Measurements from ENCODE around the gene TANGO2. TPM values are rescaled to one million over a fixed set of nuclear protein-coding genes. Genes with fewer than 3 reads are reported as not detected.
A peak's percentile ranks its signal among the peaks of the same experiment; 100 is the strongest.

The TANGO2 gene
- total and polyA plus RNA-seq, 7 experiments from 2014 or later = 20.0 to 43.1 (median 38.6) TPM

DNA sequence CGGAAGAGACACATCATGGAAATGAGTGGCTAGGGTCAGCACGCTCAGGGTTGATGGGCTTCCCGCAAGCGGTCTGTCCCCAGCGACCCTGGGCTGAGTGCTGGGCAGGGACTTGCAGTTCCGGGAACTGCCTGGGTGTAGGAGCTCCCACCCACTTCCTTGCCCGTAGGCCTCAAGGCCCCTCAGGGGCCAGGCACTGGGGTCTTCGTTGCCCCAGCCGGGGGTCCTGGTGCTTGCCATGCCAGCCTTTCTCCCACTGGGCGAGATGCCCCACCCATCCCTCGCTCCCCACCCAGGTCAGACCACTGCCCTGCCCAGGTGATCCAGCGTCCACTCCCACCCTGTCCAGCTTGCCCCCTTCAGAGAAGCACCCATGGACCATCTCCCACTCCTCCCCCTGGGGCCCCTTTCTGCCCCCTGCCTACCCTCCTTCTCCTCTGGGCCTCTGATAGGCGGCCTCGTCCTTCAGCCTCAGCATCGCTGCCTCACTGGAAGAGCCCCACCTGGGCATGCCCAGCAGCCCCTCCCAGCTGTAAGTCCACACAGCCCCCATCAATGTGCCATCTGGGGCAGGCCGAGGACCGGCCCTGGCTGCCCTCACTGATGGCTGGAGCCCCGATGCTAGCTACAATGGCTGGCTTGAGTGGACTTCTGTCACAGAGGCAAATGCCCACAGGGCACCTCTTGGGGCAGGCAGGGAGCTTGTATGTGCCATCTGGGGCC is 41.3 kb downstream of the TANGO2 start:
- no peaks in the 10 kb centered on the region for H3K27me3 Mint-ChIP-seq
- H3K9me3 Mint-ChIP-seq = no peaks in the 10 kb centered on the region
- no peak overlapping the region for H3K4me3 Mint-ChIP-seq
- DNase-seq = no peak
- no peak overlapping the region for H3K27ac Mint-ChIP-seq
- Histone ChIP-seq H3K27me3 (ENCODE audit: control insufficient read depth in 2 of 2, insufficient read depth in 2 of 2, low read length in 2 of 2) (no peaks in the 10 kb centered on the region), H3K27ac (ENCODE audit: low read depth, low read length) (no peak overlapping the region), H3K4me3 (ENCODE audit: low read length) (no peak overlapping the region), H3K36me3 (ENCODE audit: control insufficient read depth in 2 of 3, insufficient read depth in 3 of 3, low read length in 3 of 3) (peaks cover 0 to 65% (median 4%) of the 10 kb centered on the region in 3 experiments), H3K9me3 (ENCODE audit: control insufficient read depth in 2 of 3, low read length in 3 of 3) (no peaks in the 10 kb centered on the region), H3K4me1 (ENCODE audit: control insufficient read depth in 2 of 2, insufficient read depth in 2 of 2, low read length in 2 of 2) (no peaks in the 10 kb centered on the region)
- intact Hi-C loops (cut with micrococcal nuclease) = no loop called here
- ATAC-seq = no peak
- ChIA-PET POLR2A (interaction anchor here (0.6 kb wide), 1 partner anchor 14 kb away, joined by 4 read pairs; no protein-coding TSS in a partner anchor), CTCF (no interaction called here)
- H3K4me1 Mint-ChIP-seq = peaks cover 0 to 15% (median 6%) of the 10 kb centered on the region in 7 donors
- H3K36me3 Mint-ChIP-seq = peaks cover 4 to 19% (median 9%) of the 10 kb centered on the region in 5 donors

DNA sequence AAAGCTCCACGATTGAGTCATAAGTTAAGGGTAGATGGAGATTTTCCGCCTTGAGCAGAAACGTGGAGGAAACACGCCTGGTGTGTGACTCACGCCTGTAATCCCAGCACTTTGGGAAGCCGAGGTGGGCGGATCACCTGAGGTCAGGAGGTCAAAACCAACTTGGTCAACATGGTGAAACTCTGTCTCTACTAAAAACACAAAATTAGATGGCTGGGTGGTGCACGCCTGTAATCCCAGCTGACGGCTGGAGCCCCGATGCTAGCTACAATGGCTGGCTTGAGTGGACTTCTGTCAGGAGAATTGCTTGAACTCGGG is 41.8 kb downstream of the TANGO2 start:
- Histone ChIP-seq H3K27me3 (ENCODE audit: control insufficient read depth in 2 of 2, insufficient read depth in 2 of 2, low read length in 2 of 2) (no peaks in the 10 kb centered on the region), H3K4me3 (ENCODE audit: low read length) (no peak overlapping the region), H3K9me3 (ENCODE audit: control insufficient read depth in 2 of 3, low read length in 3 of 3) (no peaks in the 10 kb centered on the region), H3K27ac (ENCODE audit: low read depth, low read length) (no peak overlapping the region), H3K36me3 (ENCODE audit: control insufficient read depth in 2 of 3, insufficient read depth in 3 of 3, low read length in 3 of 3) (peaks cover 0 to 60% (median 4%) of the 10 kb centered on the region in 3 experiments), H3K4me1 (ENCODE audit: control insufficient read depth in 2 of 2, insufficient read depth in 2 of 2, low read length in 2 of 2) (no peaks in the 10 kb centered on the region)
- ChIA-PET POLR2A (no interaction called here), CTCF (no interaction called here)
- H3K27me3 Mint-ChIP-seq = no peaks in the 10 kb centered on the region
- H3K4me3 Mint-ChIP-seq = no peak overlapping the region
- no peak overlapping the region for H3K27ac Mint-ChIP-seq
- peaks cover 0 to 15% (median 6%) of the 10 kb centered on the region in 7 donors for H3K4me1 Mint-ChIP-seq
- ATAC-seq = no peak
- H3K9me3 Mint-ChIP-seq = no peaks in the 10 kb centered on the region
- H3K36me3 Mint-ChIP-seq = peaks cover 4 to 18% (median 9%) of the 10 kb centered on the region in 5 donors
- intact Hi-C loops (cut with micrococcal nuclease) = no loop called here
- no peak for DNase-seq

DNA sequence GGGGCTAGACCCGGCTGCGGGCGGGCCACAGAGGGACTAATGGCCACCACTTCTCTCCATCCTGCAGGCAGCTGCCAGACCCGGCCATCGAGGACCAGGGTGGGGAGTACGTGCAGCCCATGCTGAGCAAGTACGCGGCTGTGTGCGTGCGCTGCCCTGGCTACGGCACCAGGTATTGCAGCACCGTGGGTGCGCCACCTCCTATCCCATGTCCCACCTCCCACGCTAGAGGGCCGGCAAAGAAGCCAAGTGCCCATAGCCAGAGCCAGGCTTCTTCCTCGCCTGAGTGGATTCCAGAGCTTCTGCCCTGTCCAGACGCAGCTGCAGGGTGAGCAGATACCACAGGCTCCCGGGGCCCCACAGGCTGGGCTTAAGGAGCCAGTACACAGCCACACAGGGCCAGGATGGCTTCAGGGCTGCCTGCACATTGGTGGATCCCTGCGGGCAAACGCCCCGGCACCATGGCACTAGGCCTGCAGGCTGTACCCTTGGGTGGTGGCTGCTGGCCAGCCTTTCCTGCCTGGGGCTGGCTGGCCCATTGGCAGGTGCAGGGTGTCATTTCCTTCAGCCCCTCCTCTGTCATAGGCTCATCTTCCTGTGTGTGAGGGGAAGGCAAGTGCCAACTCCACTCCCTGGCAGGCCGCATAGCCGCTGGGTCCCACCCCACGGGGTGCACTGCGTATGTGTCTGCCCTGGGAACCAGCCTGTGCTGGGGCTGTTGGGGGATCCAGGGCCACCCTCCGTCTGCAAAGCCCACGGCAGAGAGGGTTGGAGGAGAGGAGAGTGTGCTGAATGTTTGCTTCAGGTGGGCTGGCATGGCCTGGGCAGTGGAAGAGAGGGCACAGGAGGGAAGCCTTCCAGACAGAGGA is 42.6 kb downstream of the TANGO2 start:
- H3K27me3 ChIP-seq (ENCODE audit: control insufficient read depth in 2 of 2, insufficient read depth in 2 of 2, low read length in 2 of 2) = no peaks in the 10 kb centered on the region
- peaks cover 0 to 55% (median 4%) of the 10 kb centered on the region in 3 experiments for H3K36me3 ChIP-seq (ENCODE audit: control insufficient read depth in 2 of 3, insufficient read depth in 3 of 3, low read length in 3 of 3)
- Mint-ChIP-seq H3K4me1 (peaks cover 0 to 11% (median 0%) of the 10 kb centered on the region in 7 donors), H3K4me3 (no peak overlapping the region), H3K27me3 (no peaks in the 10 kb centered on the region), H3K36me3 (peaks cover 0 to 12% (median 7%) of the 10 kb centered on the region in 5 donors), H3K27ac (peak overlapping the region in 1 of 9 donors; percentile 52), H3K9me3 (no peaks in the 10 kb centered on the region)
- peak; percentile 16 for ATAC-seq
- no peaks in the 10 kb centered on the region for H3K4me1 ChIP-seq (ENCODE audit: control insufficient read depth in 2 of 2, insufficient read depth in 2 of 2, low read length in 2 of 2)
- no peak overlapping the region for H3K27ac ChIP-seq (ENCODE audit: low read depth, low read length)
- POLR2A ChIA-PET = no interaction called here
- H3K4me3 ChIP-seq (ENCODE audit: low read length) = no peak overlapping the region
- DNase-seq = no peak
- intact Hi-C loops (cut with micrococcal nuclease) = no loop called here
- CTCF ChIA-PET = interaction anchor here (0.6 kb wide), 1 partner anchor 908 kb away, joined by 3 read pairs; no protein-coding TSS in a partner anchor
- H3K9me3 ChIP-seq (ENCODE audit: control insufficient read depth in 2 of 3, low read length in 3 of 3) = no peaks in the 10 kb centered on the region

DNA sequence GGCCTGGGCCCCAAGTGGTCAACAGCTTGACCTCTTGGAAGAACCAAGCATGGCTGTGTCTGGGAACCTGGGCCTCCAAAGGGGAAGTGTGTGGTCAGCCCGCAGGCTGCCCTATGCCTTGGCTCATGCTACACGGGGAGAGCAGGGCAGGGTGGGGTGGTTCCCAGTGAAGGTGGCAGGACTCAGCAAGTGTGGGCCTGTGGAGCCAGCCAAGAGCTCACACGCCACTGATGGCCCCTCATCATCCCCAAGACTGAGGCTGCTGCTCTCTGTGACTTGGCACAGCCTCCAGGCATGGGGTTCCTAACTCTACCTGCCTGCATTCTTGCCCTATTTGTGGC is 43.2 kb downstream of the TANGO2 start:
- Histone ChIP-seq H3K27me3 (ENCODE audit: control insufficient read depth in 2 of 2, insufficient read depth in 2 of 2, low read length in 2 of 2) (no peaks in the 10 kb centered on the region), H3K9me3 (ENCODE audit: control insufficient read depth in 2 of 3, low read length in 3 of 3) (no peaks in the 10 kb centered on the region), H3K36me3 (ENCODE audit: control insufficient read depth in 2 of 3, insufficient read depth in 3 of 3, low read length in 3 of 3) (peaks cover 0 to 49% (median 4%) of the 10 kb centered on the region in 3 experiments), H3K4me3 (ENCODE audit: low read length) (no peak overlapping the region), H3K4me1 (ENCODE audit: control insufficient read depth in 2 of 2, insufficient read depth in 2 of 2, low read length in 2 of 2) (no peaks in the 10 kb centered on the region), H3K27ac (ENCODE audit: low read depth, low read length) (no peak overlapping the region)
- no peaks in the 10 kb centered on the region for H3K9me3 Mint-ChIP-seq
- ATAC-seq (no peak), DNase-seq (no peak)
- ChIA-PET CTCF (interaction anchor here (0.6 kb wide), 1 partner anchor 907 kb away, joined by 3 read pairs; no protein-coding TSS in a partner anchor), POLR2A (no interaction called here)
- H3K27ac Mint-ChIP-seq = no peak overlapping the region
- H3K4me1 Mint-ChIP-seq = peaks cover 0 to 7% (median under 1%) of the 10 kb centered on the region in 7 donors
- H3K4me3 Mint-ChIP-seq = no peak overlapping the region
- H3K27me3 Mint-ChIP-seq = no peaks in the 10 kb centered on the region
- intact Hi-C loops (cut with micrococcal nuclease) = no loop called here
- H3K36me3 Mint-ChIP-seq = peaks cover 0 to 8% (median 2%) of the 10 kb centered on the region in 5 donors

DNA sequence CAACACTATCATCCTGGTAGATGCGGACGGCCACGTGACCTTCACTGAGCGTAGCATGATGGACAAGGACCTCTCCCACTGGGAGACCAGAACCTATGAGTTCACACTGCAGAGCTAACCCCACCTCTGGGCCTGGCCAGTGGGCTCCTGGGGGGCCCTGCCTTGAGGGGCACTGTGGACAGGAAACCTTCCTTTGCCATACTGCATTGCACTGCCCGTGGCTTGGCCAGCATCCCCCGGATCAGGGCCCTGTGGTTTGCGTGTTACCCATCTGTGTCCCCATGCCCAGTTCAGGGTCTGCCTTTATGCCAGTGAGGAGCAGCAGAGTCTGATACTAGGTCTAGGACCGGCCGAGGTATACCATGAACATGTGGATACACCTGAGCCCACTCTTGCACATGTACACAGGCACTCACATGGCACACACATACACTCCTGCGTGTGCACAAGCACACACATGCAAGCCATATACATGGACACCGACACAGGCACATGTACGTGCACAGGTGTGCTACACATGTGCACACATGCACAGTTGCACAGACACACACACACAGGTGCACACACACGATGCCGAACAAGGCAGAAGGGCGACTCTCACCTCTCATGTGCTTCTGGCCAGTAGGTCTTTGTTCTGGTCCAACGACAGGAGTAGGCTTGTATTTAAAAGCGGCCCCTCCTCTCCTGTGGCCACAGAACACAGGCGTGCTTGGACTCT is 43.8 kb downstream of the TANGO2 start:
- no peak overlapping the region for H3K27ac ChIP-seq (ENCODE audit: low read depth, low read length)
- no peaks in the 10 kb centered on the region for H3K9me3 ChIP-seq (ENCODE audit: control insufficient read depth in 2 of 3, low read length in 3 of 3)
- no peak overlapping the region for H3K4me3 ChIP-seq (ENCODE audit: low read length)
- Mint-ChIP-seq H3K4me3 (no peak overlapping the region), H3K27me3 (no peaks in the 10 kb centered on the region), H3K4me1 (peaks cover 0 to 3% (median 0%) of the 10 kb centered on the region in 7 donors), H3K9me3 (no peaks in the 10 kb centered on the region), H3K36me3 (peaks cover 0 to 7% (median 0%) of the 10 kb centered on the region in 5 donors), H3K27ac (no peak overlapping the region)
- H3K27me3 ChIP-seq (ENCODE audit: control insufficient read depth in 2 of 2, insufficient read depth in 2 of 2, low read length in 2 of 2) = no peaks in the 10 kb centered on the region
- no peaks in the 10 kb centered on the region for H3K4me1 ChIP-seq (ENCODE audit: control insufficient read depth in 2 of 2, insufficient read depth in 2 of 2, low read length in 2 of 2)
- peaks cover 0 to 48% (median 4%) of the 10 kb centered on the region in 3 experiments for H3K36me3 ChIP-seq (ENCODE audit: control insufficient read depth in 2 of 3, insufficient read depth in 3 of 3, low read length in 3 of 3)
- intact Hi-C loops (cut with micrococcal nuclease) = no loop called here
- DNase-seq (no peak), ATAC-seq (no peak)
- CTCF ChIA-PET = no interaction called here
- POLR2A ChIA-PET = no interaction called here

DNA sequence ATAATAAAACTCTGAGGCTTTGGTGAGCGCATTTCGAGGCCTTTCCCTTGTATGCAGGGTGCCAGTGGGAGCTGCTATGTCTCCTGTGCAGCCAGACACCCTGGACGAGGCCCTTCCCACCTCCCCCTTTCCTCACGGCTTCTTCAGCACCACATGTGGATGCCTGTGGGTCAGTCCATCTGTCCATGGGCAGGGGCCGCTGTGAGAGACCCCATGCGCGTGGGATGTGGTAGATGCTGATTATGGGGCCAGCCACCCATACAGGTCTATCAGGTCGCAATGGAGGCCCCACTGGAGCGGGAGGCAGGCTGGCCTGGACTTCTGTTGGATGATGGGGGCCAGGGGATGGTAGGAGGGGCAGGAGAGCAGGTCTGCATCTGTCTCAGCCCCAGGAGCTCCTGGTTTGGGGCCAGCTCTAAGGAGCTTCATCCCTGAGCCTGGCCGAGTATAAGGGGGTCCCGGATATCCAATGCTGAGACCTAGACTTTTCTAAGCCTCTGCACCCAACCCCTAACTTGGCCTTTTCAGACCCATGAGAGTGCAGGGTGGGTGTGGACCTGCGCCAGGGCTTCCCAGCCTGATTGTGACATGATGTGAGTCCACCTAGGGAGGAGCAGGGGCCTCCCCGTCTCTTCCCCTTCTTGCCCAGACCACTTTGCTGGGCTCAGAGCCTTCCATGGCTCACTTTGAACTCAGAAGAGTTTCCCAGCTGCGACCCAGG is 45.1 kb downstream of the TANGO2 start:
- Mint-ChIP-seq H3K27ac (peak overlapping the region in 1 of 9 donors; percentile 65), H3K27me3 (no peaks in the 10 kb centered on the region), H3K36me3 (peaks cover 0 to 7% (median 0%) of the 10 kb centered on the region in 5 donors), H3K4me1 (peaks cover 0 to 3% (median 0%) of the 10 kb centered on the region in 7 donors), H3K9me3 (no peaks in the 10 kb centered on the region), H3K4me3 (no peak overlapping the region)
- no peak overlapping the region for H3K27ac ChIP-seq (ENCODE audit: low read depth, low read length)
- intact Hi-C loops (cut with micrococcal nuclease) = no loop called here
- H3K4me3 ChIP-seq (ENCODE audit: low read length) = no peak overlapping the region
- DNase-seq (no peak), ATAC-seq (no peak)
- H3K36me3 ChIP-seq (ENCODE audit: control insufficient read depth in 2 of 3, insufficient read depth in 3 of 3, low read length in 3 of 3) = peaks cover 0 to 40% (median 0%) of the 10 kb centered on the region in 3 experiments
- POLR2A ChIA-PET = no interaction called here
- H3K4me1 ChIP-seq (ENCODE audit: control insufficient read depth in 2 of 2, insufficient read depth in 2 of 2, low read length in 2 of 2) = no peaks in the 10 kb centered on the region
- CTCF ChIA-PET = no interaction called here
- H3K27me3 ChIP-seq (ENCODE audit: control insufficient read depth in 2 of 2, insufficient read depth in 2 of 2, low read length in 2 of 2) = no peaks in the 10 kb centered on the region
- H3K9me3 ChIP-seq (ENCODE audit: control insufficient read depth in 2 of 3, low read length in 3 of 3) = no peaks in the 10 kb centered on the region
